ENCODE measurements around the gene MSI2. TPM values are rescaled to one million over a fixed set of nuclear protein-coding genes. Genes with fewer than 3 reads are reported as not detected.

MSI2 gene
- total RNA-seq, 1 donor: 12.6 TPM

- no peak for TF ChIP-seq CTCF (IDR thresholded peaks at IDR 0.05; ENCODE audit: insufficient read depth, low read length)
- H3K4me3 ChIP-seq (ENCODE audit: low read depth, low read length): no peak overlapping the region
- no peak for DNase-seq (ENCODE audit: low read depth)
Measured at GRCh38 chr17:57633236-57633635, 376.9 kb downstream of the MSI2 start.

GRCh38 chr17:57634713-57635465 lies 378.6 kb downstream of the MSI2 start:
- no peak overlapping the region for H3K4me3 ChIP-seq (ENCODE audit: low read depth, low read length)
- DNase-seq (ENCODE audit: low read depth): peak; percentile 4
- TF ChIP-seq CTCF (IDR thresholded peaks at IDR 0.05; ENCODE audit: insufficient read depth, low read length): no peak

GRCh38 chr17:57636274-57636673 lies 380.0 kb downstream of the MSI2 start:
- H3K4me3 ChIP-seq (ENCODE audit: low read depth, low read length): no peak overlapping the region
- TF ChIP-seq CTCF (IDR thresholded peaks at IDR 0.05; ENCODE audit: insufficient read depth, low read length): no peak
- no peak for DNase-seq (ENCODE audit: low read depth)

- TF ChIP-seq CTCF (IDR thresholded peaks at IDR 0.05; ENCODE audit: insufficient read depth, low read length): no peak
- no peak overlapping the region for H3K4me3 ChIP-seq (ENCODE audit: low read depth, low read length)
- no peak for DNase-seq (ENCODE audit: low read depth)
Measured at GRCh38 chr17:57636985-57637665, 380.8 kb downstream of the MSI2 start.

GRCh38 chr17:57637666-57638010 lies 381.3 kb downstream of the MSI2 start:
- no peak overlapping the region for H3K4me3 ChIP-seq (ENCODE audit: low read depth, low read length)
- no peak for TF ChIP-seq CTCF (IDR thresholded peaks at IDR 0.05; ENCODE audit: insufficient read depth, low read length)
- DNase-seq (ENCODE audit: low read depth): no peak

GRCh38 chr17:57638284-57638683 lies 382.0 kb downstream of the MSI2 start:
- no peak for DNase-seq (ENCODE audit: low read depth)
- no peak for TF ChIP-seq CTCF (IDR thresholded peaks at IDR 0.05; ENCODE audit: insufficient read depth, low read length)
- no peak overlapping the region for H3K4me3 ChIP-seq (ENCODE audit: low read depth, low read length)

Measured in fibroblast of the aortic adventitia (primary cell).